Esophagus muscularis mucosa (tissue), 4 donors: Measurements from ENCODE around the gene JMJD7. TPM values are rescaled to one million over a fixed set of nuclear protein-coding genes. Genes with fewer than 3 reads are reported as not detected.

ENCODE experiments used
- DNase-seq: peaks from one replicate; pipeline ENCODE4 v3.0.0-alpha.2; 2017; ENCODE audit errors: extremely low spot score
- H3K27ac ChIP-seq, 4 donors: fragments of 200-600 bp; sonication (generic); replicated peaks in 1 of 4; 1 replicate in 3 of 4; 2 replicates in 1 of 4; pipeline ENCODE4 v1.5.1; 2016 to 2019; ENCODE audit warnings: mild to moderate bottlenecking in 1 of 4
- H3K27me3 ChIP-seq, 4 donors: fragments of 200-600 bp; sonication (generic); one replicate each; pipeline versions ENCODE4 v1.5.1 to v1.6.0; 2016 to 2019
- H3K36me3 ChIP-seq, 4 donors: fragments of 200-600 bp; sonication (generic); one replicate each; pipeline ENCODE4 v1.5.1; 2016 to 2019
- H3K4me1 ChIP-seq, 4 donors: fragments of 200-600 bp; sonication (generic); one replicate each; pipeline ENCODE4 v1.5.1; 2016 to 2019
- H3K4me3 ChIP-seq, 4 donors: fragments of 200-600 bp; sonication (generic); 1 replicate in 2 of 4; 2 replicates in 2 of 4; pipeline ENCODE4 v1.5.1; 2016 to 2019; ENCODE audit warnings: mild to moderate bottlenecking in 4 of 4, moderate library complexity in 1 of 4
- H3K9me3 ChIP-seq, 4 donors: fragments of 200-600 bp; sonication (generic); 1 replicate in 3 of 4; 2 replicates in 1 of 4; pipeline ENCODE4 v1.5.1; 2016 to 2019
- CTCF ChIP-seq, 3 experiments: fragments of 200-600 bp in 2 of 3; fragments of 450-650 bp in 1 of 3; sonication (generic) in 2 of 3; IDR thresholded peaks; one replicate each; pipeline ENCODE4 v1.5.1; 2017 to 2019; ENCODE audit warnings: antibody characterized with exemption in 3 of 3, mild to moderate bottlenecking in 2 of 3, moderate library complexity in 1 of 3
- EP300 ChIP-seq: sonication (generic); formaldehyde crosslinking; IDR thresholded peaks from one replicate; pipeline ENCODE4 v1.6.1; 2017; ENCODE audit warnings: antibody characterized with exemption
- POLR2A ChIP-seq: fragments of 450-650 bp; IDR thresholded peaks from one replicate; pipeline ENCODE4 v1.6.1; 2017; ENCODE audit warnings: antibody characterized with exemption, moderate library complexity, mild to moderate bottlenecking, low read depth
- POLR2AphosphoS5 ChIP-seq, 2 donors: sonication (generic); formaldehyde crosslinking; IDR thresholded peaks; one replicate each; pipeline ENCODE4 v1.6.1; 2017; ENCODE audit warnings: antibody characterized with exemption in 2 of 2
- WGBS: methylation state at CpG from one replicate; pipeline ENCODE4 v1.1.5; 2018; 5-methylcytosine and 5-hydroxymethylcytosine counted together
- intact Hi-C: fragments of 100-400 bp; cut with DNase I; formaldehyde crosslinking; loops from one replicate; pipeline ENCODE4 v1.15.1; 2023
- total RNA-seq, 4 donors: library from RNA; depleted of rRNA; stranded (reverse); fragments of >200 nt; gene quantifications; one replicate each; pipeline versions ENCODE4 v1.1.0 to v1.2.1, GENCODE V29; 2016

JMJD7 gene
- total RNA-seq, 4 donors from 2014 or later, result 6.2 to 9.6 (median 7.5) TPM

GRCh38 chr15:41857316-41857715 is 29.4 kb downstream of the JMJD7 start:
- Histone ChIP-seq H3K36me3 (no peaks in the 10 kb centered on the region), H3K27me3 (peaks cover 0 to 67% (median 13%) of the 10 kb centered on the region in 4 donors), H3K27ac (no peak overlapping the region), H3K4me1 (no peaks in the 10 kb centered on the region), H3K9me3 (no peaks in the 10 kb centered on the region), H3K4me3 (no peak overlapping the region)
- TF ChIP-seq POLR2A (no peak), POLR2AphosphoS5 (IDR thresholded peaks at IDR 0.05) (no peak), CTCF (IDR thresholded peaks at IDR 0.05) (no peak), EP300 (no peak)
- DNase-seq, result no peak
- intact Hi-C loops, result no loop called here
- WGBS, result 60% methylated on average over 1 of the region's 9 CpGs

GRCh38 chr15:41858756-41859155 is 30.9 kb downstream of the JMJD7 start:
- DNase-seq, result no peak
- H3K36me3 ChIP-seq, result no peaks in the 10 kb centered on the region
- no peak overlapping the region for H3K4me3 ChIP-seq
- H3K9me3 ChIP-seq, result no peaks in the 10 kb centered on the region
- H3K4me1 ChIP-seq, result no peaks in the 10 kb centered on the region
- peaks cover 0 to 53% (median 8%) of the 10 kb centered on the region in 4 donors for H3K27me3 ChIP-seq
- no peak overlapping the region for H3K27ac ChIP-seq
- TF ChIP-seq EP300 (no peak), POLR2A (no peak), CTCF (IDR thresholded peaks at IDR 0.05) (no peak), POLR2AphosphoS5 (IDR thresholded peaks at IDR 0.05) (no peak)
- WGBS, result 95% methylated on average over 13 of the region's 15 CpGs
- intact Hi-C loops, result no loop called here

- Histone ChIP-seq H3K9me3 (no peaks in the 10 kb centered on the region), H3K4me3 (no peak overlapping the region), H3K27me3 (peaks cover 0 to 38% (median 6%) of the 10 kb centered on the region in 4 donors), H3K4me1 (no peaks in the 10 kb centered on the region), H3K27ac (no peak overlapping the region), H3K36me3 (no peaks in the 10 kb centered on the region)
- DNase-seq, result no peak
- WGBS, result 54% methylated on average over 10 of the region's 15 CpGs
- intact Hi-C loops, result no loop called here
- no peak for TF ChIP-seq POLR2A
- no peak for TF ChIP-seq EP300
- no peak for TF ChIP-seq CTCF (IDR thresholded peaks at IDR 0.05)
- TF ChIP-seq POLR2AphosphoS5 (IDR thresholded peaks at IDR 0.05), result no peak
These were observed 32.3 kb downstream of the JMJD7 start for GRCh38 chr15:41860049-41860828.

GRCh38 chr15:41861736-41862356 is 34.0 kb downstream of the JMJD7 start:
- DNase-seq, result no peak
- Histone ChIP-seq H3K4me1 (no peaks in the 10 kb centered on the region), H3K27ac (no peak overlapping the region), H3K4me3 (no peak overlapping the region), H3K36me3 (no peaks in the 10 kb centered on the region), H3K9me3 (no peaks in the 10 kb centered on the region), H3K27me3 (peaks cover 0 to 24% (median 0%) of the 10 kb centered on the region in 4 donors)
- no peak for TF ChIP-seq POLR2AphosphoS5 (IDR thresholded peaks at IDR 0.05)
- intact Hi-C loops, result no loop called here
- WGBS, result 93% methylated on average over 15 of the region's 18 CpGs

- 46% methylated on average over 5 of the region's 19 CpGs for WGBS
- no peak for TF ChIP-seq POLR2AphosphoS5 (IDR thresholded peaks at IDR 0.05)
- intact Hi-C loops, result no loop called here
These were observed 34.7 kb downstream of the JMJD7 start for GRCh38 chr15:41862515-41863116.

More at GRCh38 chr15:41862515-41863116, 34.7 kb downstream of the JMJD7 start:
- no peak overlapping the region for H3K27ac ChIP-seq
- H3K27me3 ChIP-seq, result peaks cover 0 to 16% (median 0%) of the 10 kb centered on the region in 4 donors
- no peak overlapping the region for H3K4me3 ChIP-seq
- H3K9me3 ChIP-seq, result no peaks in the 10 kb centered on the region
- DNase-seq, result no peak
- H3K4me1 ChIP-seq, result no peaks in the 10 kb centered on the region
- no peaks in the 10 kb centered on the region for H3K36me3 ChIP-seq
